Right cardiac atrium (tissue), 5 donors: ENCODE results near the gene PIP4K2B. TPM values are rescaled to one million over a fixed set of nuclear protein-coding genes. Genes with fewer than 3 reads are reported as not detected.

Source experiments
- ATAC-seq, 2 donors: fragments of 200-7000 bp; cut with Tn5 transposase; one replicate each; pipeline versions ENCODE4 v1.8.0 to v1.9.1; 2020; ENCODE audit warnings: moderate library complexity in 2 of 2, mild to moderate bottlenecking in 1 of 2
- DNase-seq, 3 donors: peaks; one replicate each; pipeline ENCODE4 v3.0.0-alpha.2; 2020
- H3K27ac ChIP-seq: one replicate; pipeline ENCODE4 v1.5.1; 2013; ENCODE audit warnings: mild to moderate bottlenecking, low read length, control low read depth, moderate library complexity
- H3K27me3 ChIP-seq: one replicate; pipeline ENCODE4 v1.6.1; 2013; ENCODE audit not compliant: control insufficient read depth, insufficient read depth
- H3K4me1 ChIP-seq: one replicate; pipeline ENCODE4 v1.6.1; 2013; ENCODE audit warnings: low read length; ENCODE audit not compliant: control insufficient read depth, insufficient read depth
- H3K4me3 ChIP-seq: one replicate; pipeline ENCODE4 v1.5.1; 2013; ENCODE audit warnings: low read length, control low read depth
- H3K9me3 ChIP-seq: one replicate; pipeline ENCODE4 v1.6.1; 2013; ENCODE audit warnings: low read length; ENCODE audit not compliant: control insufficient read depth
- WGBS: extraction: QIAGEN DNeasy Blood & Tissue Kit; methylation state at CpG from one replicate; pipeline ENCODE4 v1.1.7; 2013; 5-methylcytosine and 5-hydroxymethylcytosine counted together
- intact Hi-C, 4 donors: fragments of 100-400 bp; cut with DNase I; formaldehyde crosslinking; loops; one replicate each; pipeline versions ENCODE4 v1.11.0 to v1.14.0; 2022 to 2023
- long read RNA-seq, 4 donors: library from polyadenylated mRNA; unstranded; transcript quantifications; one replicate each; pipeline ENCODE4 v2.0.0, GENCODE V29; 2020 to 2021
- polyA plus RNA-seq: library from polyadenylated mRNA; stranded (reverse); fragments of 200-250 nt; gene quantifications from one replicate; pipeline ENCODE4 v1.2.3, GENCODE V29; 2013
- total RNA-seq, 4 donors: library from RNA; stranded (reverse); fragmentation: NEBNext Ultra II Directional; extraction: Animal tissue kit (Norgen Biotek cat#: 25700); gene quantifications; one replicate each; pipeline ENCODE4 v1.2.1, GENCODE V29; 2021
- donor health status: healthy with polysubstance abuse.
- donor health status: DM: no; HTN: yes; CAD: no.
- donor health status: DM: no; HTN: no; CAD: no.
- donor health status: DM: no; HTN: yes; CAD: no; lungs with severe emphysema.
- donor health status: DM: yes; HTN: yes; CAD: no.

Gene PIP4K2B
- total RNA-seq (10 to 100 TPM; 39.2 to 50.0 (median 46.2) TPM), polyA plus RNA-seq (28.2 TPM)
- long read RNA-seq, donor 1, full-length matches to known transcripts = 4 of 27 reads
- long read RNA-seq, donor 1, partial matches to known transcripts = 21 of 27 reads
- long read RNA-seq, donor 1, other reads (novel, unspliced or antisense) = 2 of 27 reads
- long read RNA-seq, donor 2, full-length matches to known transcripts = 4 of 18 reads
- long read RNA-seq, donor 2, partial matches to known transcripts = 1 of 18 reads
- long read RNA-seq, donor 2, other reads (novel, unspliced or antisense) = 13 of 18 reads
- long read RNA-seq, donor 3, full-length matches to known transcripts = 15 of 48 reads
- long read RNA-seq, donor 3, partial matches to known transcripts = 27 of 48 reads
- long read RNA-seq, donor 3, other reads (novel, unspliced or antisense) = 6 of 48 reads
- long read RNA-seq, donor 4, full-length matches to known transcripts = 10 of 30 reads
- long read RNA-seq, donor 4, partial matches to known transcripts = 0 of 30 reads
- long read RNA-seq, donor 4, other reads (novel, unspliced or antisense) = 20 of 30 reads

GRCh38 chr17:38799501-38800236 lies at the start of gene PIP4K2B:
Gene PIP4K2B, minus strand, starts transcription at chr17:38799556. Its CDS starts 132 bp downstream, at chr17:38799424.
- H3K4me3 ChIP-seq = peak within 1 kb of the TSS; percentile 72
- intact Hi-C loops = no loop called here
- DNase-seq = peak; percentile 98 to 99 (median 98)

GRCh38 chr17:38848557-38848891 lies 49.2 kb upstream of the PIP4K2B start:
- Histone ChIP-seq H3K27ac (no peak overlapping the region), H3K27me3 (no peaks in the 10 kb centered on the region), H3K4me3 (no peak overlapping the region), H3K4me1 (no peaks in the 10 kb centered on the region), H3K9me3 (no peaks in the 10 kb centered on the region)
- DNase-seq = no peak
- intact Hi-C loops = no loop called here
- 92% methylated on average over 1 of the region's 1 CpG for WGBS
- no peak for ATAC-seq

More at GRCh38 chr17:38799501-38800236, at the start of gene PIP4K2B:
- under 1% methylated on average over 76 of the region's 76 CpGs for WGBS
- H3K27ac ChIP-seq = peak within 1 kb of the TSS; percentile 89
- peaks cover 9% of the 10 kb centered on the region for H3K4me1 ChIP-seq
- H3K27me3 ChIP-seq = no peaks in the 10 kb centered on the region
- peak; percentile 96 to 97 for ATAC-seq
- H3K9me3 ChIP-seq = no peaks in the 10 kb centered on the region

- DNase-seq (peak in 1 of 3 donors; percentile 38), ATAC-seq (peak in 1 of 2 donors; percentile 4)
Measured at GRCh38 chr17:38844261-38844757, 45.0 kb upstream of the PIP4K2B start.

GRCh38 chr17:38825762-38826247 lies 26.4 kb upstream of the PIP4K2B start:
- WGBS = 93% methylated on average over 17 of the region's 17 CpGs
- Histone ChIP-seq H3K9me3 (no peaks in the 10 kb centered on the region), H3K4me3 (peak overlapping the region; percentile 85), H3K27ac (peak overlapping the region; percentile 99), H3K27me3 (no peaks in the 10 kb centered on the region), H3K4me1 (peaks cover 5% of the 10 kb centered on the region)
- intact Hi-C loops = no loop called here
- no peak for DNase-seq
- no peak for ATAC-seq

More at GRCh38 chr17:38844261-38844757, 45.0 kb upstream of the PIP4K2B start:
- no peaks in the 10 kb centered on the region for H3K9me3 ChIP-seq
- intact Hi-C loops = no loop called here
- H3K27ac ChIP-seq = no peak overlapping the region
- H3K4me3 ChIP-seq = no peak overlapping the region
- WGBS = 77% methylated on average over 13 of the region's 13 CpGs
- H3K4me1 ChIP-seq = peaks cover 4% of the 10 kb centered on the region
- no peaks in the 10 kb centered on the region for H3K27me3 ChIP-seq

- peak; percentile 91 to 98 (median 97) for DNase-seq
- peak; percentile 92 to 93 for ATAC-seq
- Histone ChIP-seq H3K4me1 (peaks cover 5% of the 10 kb centered on the region), H3K27me3 (no peaks in the 10 kb centered on the region), H3K4me3 (peak within 1 kb of the TSS; percentile 85), H3K9me3 (no peaks in the 10 kb centered on the region), H3K27ac (peak within 1 kb of the TSS; percentile 99)
- WGBS = 1% methylated on average over 55 of the region's 55 CpGs
- intact Hi-C loops = no loop called here
Measured at GRCh38 chr17:38824899-38825761, 25.8 kb upstream of the PIP4K2B start, which contains the start of gene CWC25. Gene CWC25, minus strand, starts transcription at chr17:38825321. Its CDS starts 138 bp downstream, at chr17:38825183.

GRCh38 chr17:38815576-38816193 lies 16.3 kb upstream of the PIP4K2B start:
- H3K27ac ChIP-seq = no peak overlapping the region
- ATAC-seq = no peak
- no peak overlapping the region for H3K4me3 ChIP-seq
- intact Hi-C loops = no loop called here
- WGBS = 81% methylated on average over 8 of the region's 8 CpGs
- no peaks in the 10 kb centered on the region for H3K9me3 ChIP-seq
- DNase-seq = no peak
- H3K27me3 ChIP-seq = no peaks in the 10 kb centered on the region
- H3K4me1 ChIP-seq = no peaks in the 10 kb centered on the region

GRCh38 chr17:38809828-38810227 lies 10.5 kb upstream of the PIP4K2B start:
- no peaks in the 10 kb centered on the region for H3K27me3 ChIP-seq
- H3K27ac ChIP-seq = no peak overlapping the region
- no peak overlapping the region for H3K4me3 ChIP-seq
- ATAC-seq (no peak), DNase-seq (no peak)
- 95% methylated on average over 7 of the region's 7 CpGs for WGBS
- H3K9me3 ChIP-seq = no peaks in the 10 kb centered on the region
- H3K4me1 ChIP-seq = no peaks in the 10 kb centered on the region
- intact Hi-C loops = no loop called here

GRCh38 chr17:38800237-38800760 lies 943 bp upstream of the PIP4K2B start:
- Histone ChIP-seq H3K27me3 (no peaks in the 10 kb centered on the region), H3K9me3 (no peaks in the 10 kb centered on the region), H3K4me1 (peaks cover 9% of the 10 kb centered on the region), H3K4me3 (peak overlapping the region; percentile 72), H3K27ac (peak overlapping the region; percentile 13)
- no peak for DNase-seq
- ATAC-seq = no peak
- intact Hi-C loops = no loop called here
- WGBS = 26% methylated on average over 14 of the region's 14 CpGs

GRCh38 chr17:38798614-38799500 lies 499 bp downstream of the PIP4K2B start:
- H3K9me3 ChIP-seq = no peaks in the 10 kb centered on the region
- intact Hi-C loops = no loop called here
- H3K27ac ChIP-seq = peak overlapping the region; percentile 73
- H3K4me3 ChIP-seq = peak overlapping the region; percentile 72
- WGBS = under 1% methylated on average over 53 of the region's 53 CpGs
- ATAC-seq (peak; percentile 52 to 54), DNase-seq (peak in 2 of 3 donors; percentile 82 to 84)
- H3K27me3 ChIP-seq = no peaks in the 10 kb centered on the region
- peaks cover 9% of the 10 kb centered on the region for H3K4me1 ChIP-seq
